Thymus (tissue), 11 donors: ENCODE data around the gene PROZ. TPM values are rescaled to one million over a fixed set of nuclear protein-coding genes. Genes with fewer than 3 reads are reported as not detected.

ENCODE experiments used
- DNase-seq, 9 donors: peaks; one replicate each; pipeline ENCODE4 v3.0.0-alpha.2; 2013; ENCODE audit warnings: low spot score in 9 of 9, low read depth in 6 of 9, missing footprints in 1 of 9
- H3K27ac ChIP-seq, 2 donors: one replicate each; pipeline ENCODE4 v1.5.1; 2013; ENCODE audit warnings: control low read depth in 1 of 2, low read depth in 1 of 2, low read length in 1 of 2, mild to moderate bottlenecking in 1 of 2, moderate library complexity in 1 of 2
- H3K27me3 ChIP-seq, 2 donors: one replicate each; pipeline ENCODE4 v1.5.1; 2013; ENCODE audit warnings: low read length in 1 of 2; ENCODE audit not compliant: control insufficient read depth in 2 of 2, insufficient read depth in 1 of 2
- H3K36me3 ChIP-seq, 2 donors: one replicate each; pipeline ENCODE4 v1.5.1; 2013; ENCODE audit warnings: low read length in 1 of 2, mild to moderate bottlenecking in 1 of 2, moderate library complexity in 1 of 2; ENCODE audit not compliant: control insufficient read depth in 2 of 2, insufficient read depth in 2 of 2
- H3K4me1 ChIP-seq, 2 donors: one replicate each; pipeline ENCODE4 v1.5.1; 2013; ENCODE audit warnings: low read length in 2 of 2; ENCODE audit not compliant: control insufficient read depth in 2 of 2, insufficient read depth in 2 of 2
- H3K4me3 ChIP-seq, 2 donors: one replicate each; pipeline ENCODE4 v1.5.1; 2013; ENCODE audit warnings: low read length in 2 of 2, control low read depth in 1 of 2, mild to moderate bottlenecking in 1 of 2
- H3K9me3 ChIP-seq, 2 donors: one replicate each; pipeline ENCODE4 v1.5.1; 2013; ENCODE audit warnings: low read length in 1 of 2, mild to moderate bottlenecking in 1 of 2; ENCODE audit not compliant: control insufficient read depth in 2 of 2, insufficient read depth in 1 of 2
- WGBS: extraction: QIAGEN DNeasy Blood & Tissue Kit; methylation state at CpG from one replicate; pipeline ENCODE4 v1.1.7; 2013; 5-methylcytosine and 5-hydroxymethylcytosine counted together
- polyA plus RNA-seq: library from polyadenylated mRNA; stranded (reverse); fragments of 200-250 nt; gene quantifications from one replicate; pipeline ENCODE4 v1.2.3, GENCODE V29; 2013
- total RNA-seq: library from RNA; stranded (reverse); fragments of 120-200 nt; gene quantifications from one replicate; pipeline ENCODE4 v1.2.4, GENCODE V29; 2013
- donor health status: healthy.

The PROZ gene
- total and polyA plus RNA-seq, 2 donors = 0.05 to 0.07 TPM

DNA sequence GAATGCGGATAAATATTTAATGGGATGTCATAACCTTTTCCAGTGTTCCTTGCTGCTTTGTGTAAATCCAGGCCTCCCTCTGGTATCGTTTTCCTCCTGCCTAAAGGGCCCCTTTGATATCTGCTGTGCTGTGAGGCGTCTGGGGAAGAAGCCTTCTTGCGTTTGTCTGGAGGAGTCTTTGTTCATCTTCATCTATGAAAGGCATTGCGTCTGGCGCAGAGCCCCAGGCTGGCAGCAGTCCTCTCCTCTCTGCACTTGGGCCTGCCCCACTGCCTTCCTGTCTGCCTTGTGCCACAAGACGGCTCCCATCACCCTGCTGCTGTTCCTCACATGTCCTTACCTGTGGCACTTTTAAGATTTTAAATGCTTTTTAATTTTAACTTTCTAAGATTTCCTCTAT lies 9.8 kb downstream of the PROZ start:
- 91% methylated on average over 7 of the region's 7 CpGs for WGBS
- Histone ChIP-seq H3K4me1 (peaks cover 0 to under 1% of the 10 kb centered on the region in 2 donors), H3K9me3 (peaks cover 0 to 7% of the 10 kb centered on the region in 2 donors), H3K36me3 (peaks cover 11 to 13% of the 10 kb centered on the region in 2 donors), H3K27ac (no peak overlapping the region), H3K4me3 (no peak overlapping the region), H3K27me3 (peaks cover 0 to 5% of the 10 kb centered on the region in 2 donors)
- no peak for DNase-seq

DNA sequence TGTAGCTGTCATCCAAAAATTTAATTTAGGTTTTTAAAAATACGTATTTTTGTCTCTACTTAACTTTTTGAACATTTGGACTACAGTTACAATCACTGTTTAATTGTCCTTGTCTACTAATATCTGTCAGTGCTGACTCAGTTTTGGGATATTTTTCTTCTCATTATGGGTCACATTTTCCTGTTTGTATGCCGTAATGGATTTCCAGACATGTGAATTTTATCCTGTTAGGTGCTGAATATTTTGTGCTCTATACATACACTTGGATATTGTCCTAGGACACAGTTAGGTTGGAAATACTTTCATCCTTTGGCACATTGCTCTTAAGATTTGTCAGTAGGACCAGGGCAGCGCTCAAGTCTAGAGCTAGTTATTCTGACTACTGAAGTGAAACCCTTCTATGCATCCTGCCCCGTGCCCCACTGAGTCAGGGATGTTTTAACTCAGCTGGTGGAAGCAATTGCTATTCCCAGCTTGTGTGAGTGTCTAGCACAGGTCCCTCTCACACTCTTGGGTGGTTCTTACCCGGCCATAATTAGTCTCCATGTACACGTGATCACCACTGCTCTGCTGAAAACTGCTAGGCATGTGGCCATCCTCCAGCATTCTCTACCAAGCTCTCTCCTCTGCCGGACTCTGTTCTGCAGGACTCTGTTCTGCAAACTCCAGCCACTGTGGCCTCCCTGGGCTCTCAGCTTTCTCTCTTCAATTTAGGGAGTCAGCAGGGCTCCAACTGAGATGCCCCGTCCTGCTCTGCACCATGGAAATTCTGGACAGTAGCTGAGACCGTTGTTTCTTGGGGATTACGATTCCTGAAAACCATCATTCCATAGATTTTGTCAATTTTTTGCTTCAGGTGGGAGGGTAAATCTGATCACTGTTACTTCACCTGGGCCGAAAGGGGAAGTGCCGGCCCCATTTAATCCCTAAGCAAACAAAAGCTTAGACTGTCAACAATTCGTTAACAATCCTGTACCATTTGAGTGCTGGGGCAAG lies 11.1 kb downstream of the PROZ start:
- H3K36me3 ChIP-seq = peaks cover 11 to 16% of the 10 kb centered on the region in 2 donors
- DNase-seq = no peak

DNA sequence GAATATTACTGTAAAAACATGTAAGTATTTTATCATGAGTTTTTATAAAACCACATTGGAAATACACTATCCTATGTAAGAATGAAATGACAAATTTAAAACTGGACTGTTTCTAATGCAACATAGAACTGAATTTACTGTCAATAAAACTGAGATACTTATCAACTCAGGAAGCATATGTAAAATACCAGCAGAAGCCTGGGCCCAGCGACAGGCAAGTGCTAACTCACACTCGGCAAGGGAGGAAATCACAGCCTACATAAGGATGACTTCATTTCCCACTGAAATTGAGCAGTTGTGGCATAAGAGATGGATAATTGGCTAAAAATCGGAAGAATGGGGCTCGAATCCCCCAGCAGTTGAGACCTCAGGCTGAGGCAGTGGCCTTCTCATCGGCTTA lies 12.1 kb downstream of the PROZ start:
- Histone ChIP-seq H3K36me3 (peaks cover 13 to 26% of the 10 kb centered on the region in 2 donors), H3K27me3 (no peaks in the 10 kb centered on the region), H3K9me3 (peaks cover 0 to 7% of the 10 kb centered on the region in 2 donors), H3K4me1 (no peaks in the 10 kb centered on the region), H3K4me3 (no peak overlapping the region), H3K27ac (no peak overlapping the region)
- no peak for DNase-seq
- WGBS = 76% methylated on average over 5 of the region's 5 CpGs

More for the DNA sequence above, 11.1 kb downstream of the PROZ start:
- 98% methylated on average over 13 of the region's 13 CpGs for WGBS
- H3K27ac ChIP-seq = no peak overlapping the region
- no peaks in the 10 kb centered on the region for H3K27me3 ChIP-seq
- H3K4me3 ChIP-seq = no peak overlapping the region
- H3K4me1 ChIP-seq = no peaks in the 10 kb centered on the region
- H3K9me3 ChIP-seq = peaks cover 0 to 7% of the 10 kb centered on the region in 2 donors

DNA sequence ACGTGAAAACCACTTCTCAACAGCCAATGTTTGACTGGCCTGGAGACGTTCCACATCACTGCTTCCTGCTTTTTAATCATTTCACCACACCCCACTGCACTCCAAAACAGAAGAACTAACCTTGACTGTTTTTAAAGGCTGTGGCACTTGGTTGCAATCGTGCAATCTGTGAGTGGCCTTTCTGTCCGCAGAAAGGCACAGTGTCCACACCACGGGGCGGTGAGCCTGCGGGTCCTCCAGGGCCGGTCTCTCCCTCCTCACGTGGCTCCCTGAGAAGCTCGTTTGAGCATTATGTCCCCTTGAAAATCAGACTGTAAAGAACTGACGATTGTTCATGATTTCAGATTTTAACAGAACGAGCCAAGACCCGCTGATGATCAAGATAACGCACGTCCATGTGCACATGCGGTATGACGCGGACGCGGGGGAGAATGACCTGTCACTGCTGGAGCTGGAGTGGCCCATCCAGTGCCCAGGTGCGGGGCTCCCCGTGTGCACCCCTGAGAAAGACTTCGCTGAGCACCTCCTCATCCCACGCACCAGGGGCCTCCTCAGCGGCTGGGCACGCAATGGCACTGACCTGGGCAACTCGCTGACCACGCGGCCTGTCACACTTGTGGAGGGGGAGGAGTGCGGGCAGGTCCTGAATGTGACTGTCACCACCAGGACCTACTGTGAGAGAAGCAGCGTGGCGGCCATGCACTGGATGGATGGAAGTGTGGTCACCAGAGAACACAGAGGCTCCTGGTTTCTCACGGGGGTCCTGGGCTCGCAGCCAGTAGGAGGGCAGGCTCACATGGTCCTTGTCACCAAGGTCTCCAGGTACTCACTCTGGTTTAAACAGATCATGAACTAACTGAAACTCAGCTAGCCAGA lies 13.0 kb downstream of the PROZ start:
- H3K27ac ChIP-seq = no peak overlapping the region
- no peaks in the 10 kb centered on the region for H3K27me3 ChIP-seq
- no peak overlapping the region for H3K4me3 ChIP-seq
- peaks cover 22 to 35% of the 10 kb centered on the region in 2 donors for H3K36me3 ChIP-seq
- DNase-seq = no peak
- H3K4me1 ChIP-seq = no peaks in the 10 kb centered on the region
- 97% methylated on average over 34 of the region's 34 CpGs for WGBS
- peaks cover 0 to 7% of the 10 kb centered on the region in 2 donors for H3K9me3 ChIP-seq

DNA sequence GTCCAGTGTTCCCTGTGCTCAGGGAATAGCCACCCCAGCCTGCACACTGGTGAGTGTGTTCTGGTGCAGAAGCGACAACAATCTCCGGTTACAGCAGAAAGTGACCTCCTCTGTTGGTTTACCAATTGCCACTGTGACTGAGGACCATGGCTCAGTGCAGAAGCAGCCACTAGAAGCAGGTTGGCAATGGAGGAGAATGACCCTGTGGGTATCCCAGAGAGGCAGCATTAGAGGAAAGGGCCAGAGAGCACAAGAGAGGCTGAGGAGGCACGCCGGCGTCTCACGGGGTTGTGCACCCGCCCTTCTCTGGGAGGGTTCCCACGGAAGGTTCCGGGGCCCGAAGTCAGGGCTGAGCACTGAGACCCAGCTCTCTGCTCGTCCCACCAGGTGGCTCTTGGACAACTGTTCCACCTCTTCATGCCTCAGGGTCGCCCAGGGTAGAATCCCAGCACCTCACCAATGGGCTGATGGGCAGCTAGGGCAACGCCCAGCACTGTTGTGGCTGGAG lies 14.0 kb downstream of the PROZ start:
- H3K9me3 ChIP-seq = peaks cover 0 to 7% of the 10 kb centered on the region in 2 donors

DNA sequence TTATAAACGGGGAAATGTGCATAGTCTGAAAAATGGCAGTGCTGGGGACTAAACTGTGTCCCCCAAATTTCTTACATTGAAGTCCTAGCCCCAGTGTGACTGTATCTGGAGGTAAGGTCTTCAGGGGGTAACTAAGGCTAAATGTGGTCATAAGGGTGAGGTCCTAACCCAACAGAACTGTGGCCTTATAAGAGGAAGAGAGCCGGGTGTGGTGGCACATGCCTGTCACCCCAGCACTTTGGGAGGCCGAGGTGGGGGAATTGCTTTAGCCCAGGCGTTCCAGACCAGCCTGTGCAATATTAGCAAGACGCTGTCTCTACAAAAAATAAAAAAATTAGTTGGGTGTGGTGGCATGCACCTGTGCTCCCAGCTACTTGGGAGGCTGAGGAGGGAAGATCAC lies 17.8 kb downstream of the PROZ start:
- Histone ChIP-seq H3K4me3 (no peak overlapping the region), H3K27ac (no peak overlapping the region), H3K27me3 (no peaks in the 10 kb centered on the region), H3K9me3 (no peaks in the 10 kb centered on the region), H3K36me3 (peaks cover 56 to 69% of the 10 kb centered on the region in 2 donors), H3K4me1 (peaks cover 0 to 6% of the 10 kb centered on the region in 2 donors)
- WGBS = 74% methylated on average over 5 of the region's 5 CpGs
- no peak for DNase-seq

More for the DNA sequence above, 14.0 kb downstream of the PROZ start:
- no peak for DNase-seq
- no peak overlapping the region for H3K27ac ChIP-seq
- H3K27me3 ChIP-seq = no peaks in the 10 kb centered on the region
- no peak overlapping the region for H3K4me3 ChIP-seq
- over 99% methylated on average over 13 of the region's 13 CpGs for WGBS
- H3K4me1 ChIP-seq = no peaks in the 10 kb centered on the region
- peaks cover 27 to 43% of the 10 kb centered on the region in 2 donors for H3K36me3 ChIP-seq

DNA sequence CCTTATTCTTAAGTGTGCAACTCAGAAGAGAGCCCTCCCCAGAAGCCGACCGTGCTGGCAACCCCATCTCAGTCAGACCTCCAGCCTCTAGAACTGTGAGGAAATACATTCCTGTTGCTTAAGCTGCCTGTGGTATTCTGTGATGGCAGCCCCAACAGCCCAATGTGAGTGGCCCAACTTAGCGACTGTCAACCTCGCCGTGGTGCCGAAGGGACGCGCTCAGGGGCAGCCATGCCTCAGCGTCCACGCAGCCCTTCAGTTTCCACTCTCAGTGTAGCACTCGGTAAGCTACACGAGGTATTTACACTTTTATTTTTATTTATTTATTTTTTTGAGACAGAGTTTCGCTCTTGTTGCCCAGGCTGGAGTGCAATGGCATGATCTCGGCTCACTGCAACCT lies 18.4 kb downstream of the PROZ start:
- WGBS = 98% methylated on average over 14 of the region's 14 CpGs
- peaks cover 0 to 6% of the 10 kb centered on the region in 2 donors for H3K4me1 ChIP-seq
- H3K27me3 ChIP-seq = no peaks in the 10 kb centered on the region
- H3K4me3 ChIP-seq = no peak overlapping the region
- no peak for DNase-seq
- H3K27ac ChIP-seq = no peak overlapping the region
- peaks cover 53 to 72% of the 10 kb centered on the region in 2 donors for H3K36me3 ChIP-seq
- H3K9me3 ChIP-seq = no peaks in the 10 kb centered on the region

DNA sequence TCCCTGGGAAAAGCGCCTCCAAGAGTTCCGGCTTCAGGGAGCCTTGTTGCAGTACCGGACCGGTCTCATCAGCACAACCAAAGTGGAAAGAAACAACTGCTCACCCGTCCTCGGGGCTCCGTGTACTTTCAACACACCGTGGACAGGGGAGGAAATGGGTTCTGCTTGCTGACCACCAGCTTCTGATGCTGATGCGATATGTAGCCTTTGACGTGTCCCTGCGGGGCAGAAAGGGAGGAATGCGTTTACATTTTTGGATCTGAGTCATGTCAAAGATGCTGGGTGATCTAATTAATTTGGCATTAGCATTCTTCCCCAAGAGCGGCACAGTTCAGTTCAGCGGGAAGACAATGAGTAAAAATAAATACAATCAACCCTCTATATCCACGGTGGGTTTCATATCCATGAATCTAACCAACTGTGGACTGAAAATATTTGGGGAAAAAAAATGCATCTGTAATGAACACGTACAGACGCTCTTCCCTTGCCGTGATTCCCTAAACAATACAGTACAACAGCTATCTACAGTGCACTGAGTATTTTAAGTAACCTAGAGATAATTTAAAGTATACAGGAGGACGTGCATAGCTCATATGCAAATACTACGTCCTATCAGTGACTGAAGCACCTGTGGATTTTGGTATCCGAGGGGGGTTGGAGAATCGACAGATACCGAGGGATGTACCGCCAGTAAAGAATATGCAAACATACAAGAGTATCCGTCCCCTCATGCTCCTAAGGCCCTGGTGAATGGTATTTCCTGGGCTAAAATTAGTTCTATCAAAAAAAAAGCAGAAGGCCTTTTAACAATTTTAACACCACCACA lies 19.8 kb downstream of the PROZ start:
- Histone ChIP-seq H3K4me3 (no peak overlapping the region), H3K27me3 (no peaks in the 10 kb centered on the region), H3K36me3 (peaks cover 50 to 72% of the 10 kb centered on the region in 2 donors), H3K27ac (no peak overlapping the region), H3K4me1 (peaks cover 0 to 6% of the 10 kb centered on the region in 2 donors), H3K9me3 (no peaks in the 10 kb centered on the region)
- 96% methylated on average over 25 of the region's 25 CpGs for WGBS
- DNase-seq = no peak
